ENCODE data around the gene TSFM.

DNA sequence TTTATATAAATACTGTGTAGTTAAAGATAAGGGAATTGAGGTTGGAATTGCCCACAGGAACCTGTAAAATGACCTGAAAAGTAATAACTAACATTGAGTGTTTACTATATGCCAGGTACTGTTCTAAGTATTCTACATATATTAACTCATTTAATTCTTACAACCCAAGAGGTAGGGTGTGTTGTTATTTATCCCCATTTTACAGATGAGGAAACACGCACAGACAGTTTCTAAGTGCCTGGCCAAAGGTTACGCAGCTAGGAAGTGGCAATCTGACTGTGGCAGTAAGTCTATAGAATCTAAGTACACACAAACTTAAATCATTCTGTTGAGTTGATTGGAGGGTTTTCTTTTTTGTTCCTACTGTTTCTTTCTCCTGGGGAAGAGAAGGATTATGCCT lies 38.8 kb upstream of the TSFM start:
- TF ChIP-seq, protein P1, sequence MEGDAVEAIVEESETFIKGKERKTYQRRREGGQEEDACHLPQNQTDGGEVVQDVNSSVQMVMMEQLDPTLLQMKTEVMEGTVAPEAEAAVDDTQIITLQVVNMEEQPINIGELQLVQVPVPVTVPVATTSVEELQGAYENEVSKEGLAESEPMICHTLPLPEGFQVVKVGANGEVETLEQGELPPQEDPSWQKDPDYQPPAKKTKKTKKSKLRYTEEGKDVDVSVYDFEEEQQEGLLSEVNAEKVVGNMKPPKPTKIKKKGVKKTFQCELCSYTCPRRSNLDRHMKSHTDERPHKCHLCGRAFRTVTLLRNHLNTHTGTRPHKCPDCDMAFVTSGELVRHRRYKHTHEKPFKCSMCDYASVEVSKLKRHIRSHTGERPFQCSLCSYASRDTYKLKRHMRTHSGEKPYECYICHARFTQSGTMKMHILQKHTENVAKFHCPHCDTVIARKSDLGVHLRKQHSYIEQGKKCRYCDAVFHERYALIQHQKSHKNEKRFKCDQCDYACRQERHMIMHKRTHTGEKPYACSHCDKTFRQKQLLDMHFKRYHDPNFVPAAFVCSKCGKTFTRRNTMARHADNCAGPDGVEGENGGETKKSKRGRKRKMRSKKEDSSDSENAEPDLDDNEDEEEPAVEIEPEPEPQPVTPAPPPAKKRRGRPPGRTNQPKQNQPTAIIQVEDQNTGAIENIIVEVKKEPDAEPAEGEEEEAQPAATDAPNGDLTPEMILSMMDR (IDR thresholded peaks at IDR 0.05), result no peak
- no peak for TF ChIP-seq POLR2A (IDR thresholded peaks at IDR 0.05)
